HUES6 (cell line): ENCODE results near the gene SEMA3D.

Experiments used
- H3K27ac ChIP-seq: 2 replicates; pipeline ENCODE4 v1.7.0; 2013; ENCODE audit warnings: low read depth, mild to moderate bottlenecking, low read length, inconsistent platforms
- H3K27me3 ChIP-seq: 2 replicates; pipeline ENCODE4 v1.6.1; 2013; ENCODE audit warnings: low read length; ENCODE audit not compliant: control insufficient read depth, insufficient read depth
- H3K36me3 ChIP-seq: 2 replicates; pipeline ENCODE4 v1.6.1; 2013; ENCODE audit warnings: low read length; ENCODE audit not compliant: control insufficient read depth, insufficient read depth
- H3K4me1 ChIP-seq: 2 replicates; pipeline ENCODE4 v1.6.1; 2013; ENCODE audit warnings: low read length; ENCODE audit not compliant: control insufficient read depth, insufficient read depth
- H3K4me3 ChIP-seq: 2 replicates; pipeline ENCODE4 v1.5.1; 2013; ENCODE audit warnings: low read depth, low read length
- H3K9ac ChIP-seq: one replicate; pipeline ENCODE4 v1.6.1; 2013; ENCODE audit warnings: mild to moderate bottlenecking, low read length
- H3K9me3 ChIP-seq: 2 replicates; pipeline ENCODE4 v1.6.1; 2013; ENCODE audit warnings: low read depth, low read length; ENCODE audit not compliant: control insufficient read depth, insufficient read depth

SEMA3D gene

GRCh38 chr7:85081392-85081791, 105.5 kb downstream of the SEMA3D start:
- Histone ChIP-seq H3K9ac (no peak overlapping the region), H3K27me3 (no peaks in the 10 kb centered on the region), H3K27ac (no peak overlapping the region), H3K9me3 (no peaks in the 10 kb centered on the region), H3K36me3 (no peaks in the 10 kb centered on the region), H3K4me3 (no peak overlapping the region), H3K4me1 (no peaks in the 10 kb centered on the region)

GRCh38 chr7:85079434-85079833, 107.4 kb downstream of the SEMA3D start:
- Histone ChIP-seq H3K4me3 (no peak overlapping the region), H3K4me1 (no peaks in the 10 kb centered on the region; the same call in 1 of the 2 replicates), H3K27ac (no peak overlapping the region), H3K9ac (no peak overlapping the region), H3K36me3 (no peaks in the 10 kb centered on the region), H3K9me3 (no peaks in the 10 kb centered on the region), H3K27me3 (no peaks in the 10 kb centered on the region)

- no peaks in the 10 kb centered on the region for H3K9me3 ChIP-seq
- H3K9ac ChIP-seq = no peak overlapping the region
- no peaks in the 10 kb centered on the region for H3K27me3 ChIP-seq
- H3K27ac ChIP-seq = no peak overlapping the region
- H3K4me3 ChIP-seq = no peak overlapping the region
- H3K36me3 ChIP-seq = no peaks in the 10 kb centered on the region
- no peaks in the 10 kb centered on the region; the same call in 1 of the 2 replicates for H3K4me1 ChIP-seq
These were observed 108.7 kb downstream of the SEMA3D start for GRCh38 chr7:85078181-85078580.

GRCh38 chr7:85075864-85076263, 111.0 kb downstream of the SEMA3D start:
- Histone ChIP-seq H3K27me3 (no peaks in the 10 kb centered on the region), H3K4me1 (peaks cover 3% of the 10 kb centered on the region), H3K9me3 (no peaks in the 10 kb centered on the region), H3K9ac (no peak overlapping the region), H3K36me3 (no peaks in the 10 kb centered on the region), H3K27ac (no peak overlapping the region), H3K4me3 (no peak overlapping the region)

GRCh38 chr7:85074992-85075391, 111.9 kb downstream of the SEMA3D start:
- Histone ChIP-seq H3K4me1 (peaks cover 7% of the 10 kb centered on the region), H3K4me3 (no peak overlapping the region), H3K36me3 (no peaks in the 10 kb centered on the region), H3K9me3 (no peaks in the 10 kb centered on the region), H3K27me3 (no peaks in the 10 kb centered on the region), H3K27ac (no peak overlapping the region), H3K9ac (no peak overlapping the region)

GRCh38 chr7:85074016-85074415, 112.8 kb downstream of the SEMA3D start:
- no peaks in the 10 kb centered on the region for H3K9me3 ChIP-seq
- no peak overlapping the region for H3K9ac ChIP-seq
- no peaks in the 10 kb centered on the region for H3K27me3 ChIP-seq
- H3K4me3 ChIP-seq = no peak overlapping the region
- no peaks in the 10 kb centered on the region for H3K36me3 ChIP-seq
- no peak overlapping the region for H3K27ac ChIP-seq
- H3K4me1 ChIP-seq = peaks cover 7% of the 10 kb centered on the region

GRCh38 chr7:85070967-85071628, 115.8 kb downstream of the SEMA3D start:
- no peak overlapping the region for H3K9ac ChIP-seq
- no peaks in the 10 kb centered on the region for H3K36me3 ChIP-seq
- no peak overlapping the region for H3K4me3 ChIP-seq
- H3K27ac ChIP-seq = no peak overlapping the region
- H3K4me1 ChIP-seq = peaks cover 13% of the 10 kb centered on the region
- H3K27me3 ChIP-seq = no peaks in the 10 kb centered on the region
- H3K9me3 ChIP-seq = no peaks in the 10 kb centered on the region

- no peak overlapping the region for H3K9ac ChIP-seq
- H3K27ac ChIP-seq = no peak overlapping the region
- no peaks in the 10 kb centered on the region for H3K36me3 ChIP-seq
- no peaks in the 10 kb centered on the region for H3K27me3 ChIP-seq
- no peak overlapping the region for H3K4me3 ChIP-seq
- H3K9me3 ChIP-seq = no peaks in the 10 kb centered on the region
- H3K4me1 ChIP-seq = peaks cover 17% of the 10 kb centered on the region
These were observed 118.1 kb downstream of the SEMA3D start for GRCh38 chr7:85068799-85069198.

- no peak overlapping the region for H3K27ac ChIP-seq
- no peaks in the 10 kb centered on the region for H3K36me3 ChIP-seq
- H3K27me3 ChIP-seq = no peaks in the 10 kb centered on the region
- H3K4me3 ChIP-seq = no peak overlapping the region
- no peaks in the 10 kb centered on the region for H3K9me3 ChIP-seq
- peaks cover 17% of the 10 kb centered on the region for H3K4me1 ChIP-seq
- no peak overlapping the region for H3K9ac ChIP-seq
These were observed 119.5 kb downstream of the SEMA3D start for GRCh38 chr7:85067371-85067770.

- H3K9me3 ChIP-seq = no peaks in the 10 kb centered on the region
- no peak overlapping the region for H3K27ac ChIP-seq
- H3K36me3 ChIP-seq = no peaks in the 10 kb centered on the region
- H3K27me3 ChIP-seq = no peaks in the 10 kb centered on the region
- H3K4me1 ChIP-seq = peaks cover 16% of the 10 kb centered on the region
- H3K9ac ChIP-seq = no peak overlapping the region
- H3K4me3 ChIP-seq = no peak overlapping the region
These were observed 120.9 kb downstream of the SEMA3D start for GRCh38 chr7:85065888-85066485.

- H3K9ac ChIP-seq = no peak overlapping the region
- H3K27ac ChIP-seq = no peak overlapping the region
- peaks cover 10% of the 10 kb centered on the region; the same call in 1 of the 2 replicates for H3K4me1 ChIP-seq
- H3K9me3 ChIP-seq = no peaks in the 10 kb centered on the region
- H3K4me3 ChIP-seq = no peak overlapping the region
- no peaks in the 10 kb centered on the region for H3K27me3 ChIP-seq
- H3K36me3 ChIP-seq = no peaks in the 10 kb centered on the region
These were observed 121.5 kb downstream of the SEMA3D start for GRCh38 chr7:85065306-85065705.
